GM18868 (cell line): Measurements from ENCODE around the gene NTRK1.

Experiments used
- ATAC-seq: cut with Tn5 transposase; IDR thresholded peaks from one replicate; pipeline ENCODE4 v1.9.1; 2021; ENCODE audit warnings: mild to moderate bottlenecking, moderate library complexity; ENCODE audit not compliant: unreplicated experiment

The NTRK1 gene

GRCh38 chr1:156877433-156878170 is 16.9 kb downstream of the NTRK1 start:
- ATAC-seq, result no peak

DNA sequence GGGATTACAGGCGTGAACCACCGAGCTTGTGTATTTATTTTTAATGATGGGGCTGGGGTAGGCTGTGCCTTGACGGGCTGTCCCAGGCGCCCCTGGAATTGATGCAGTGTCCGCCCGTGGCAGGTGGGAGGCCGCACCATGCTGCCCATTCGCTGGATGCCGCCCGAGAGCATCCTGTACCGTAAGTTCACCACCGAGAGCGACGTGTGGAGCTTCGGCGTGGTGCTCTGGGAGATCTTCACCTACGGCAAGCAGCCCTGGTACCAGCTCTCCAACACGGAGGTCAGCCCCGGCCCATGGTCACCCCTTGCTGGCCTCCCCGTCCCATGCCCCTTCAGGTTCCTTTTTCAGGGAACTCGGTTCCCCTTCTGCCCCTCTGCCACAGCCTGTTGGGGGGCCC is 19.2 kb downstream of the NTRK1 start:
- no peak for ATAC-seq

- no peak for ATAC-seq
Observed at GRCh38 chr1:156880473-156880872, 19.8 kb downstream of the NTRK1 start.

DNA sequence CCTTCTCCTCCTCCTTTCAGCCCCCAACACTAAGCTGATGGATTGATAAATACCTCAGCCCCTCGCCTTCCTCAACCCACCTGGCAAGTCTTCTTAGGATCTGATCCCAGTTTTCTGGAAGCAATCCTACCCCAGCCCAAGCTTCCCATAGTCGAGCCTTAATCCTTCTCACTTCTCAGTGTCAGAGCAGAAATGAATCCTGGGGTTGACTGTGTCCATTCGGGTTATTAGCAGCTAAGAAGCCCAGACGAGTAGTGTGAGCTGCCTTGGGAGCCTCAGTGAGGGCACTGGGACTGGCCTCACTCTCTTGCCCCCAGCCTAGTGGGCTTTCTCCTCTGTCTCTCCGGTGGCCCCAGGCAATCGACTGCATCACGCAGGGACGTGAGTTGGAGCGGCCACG is 20.4 kb downstream of the NTRK1 start:
- no peak for ATAC-seq

GRCh38 chr1:156881663-156882062 is 21.0 kb downstream of the NTRK1 start:
- no peak for ATAC-seq

- ATAC-seq, result no peak
Observed at GRCh38 chr1:156882543-156882942, 21.9 kb downstream of the NTRK1 start.

DNA sequence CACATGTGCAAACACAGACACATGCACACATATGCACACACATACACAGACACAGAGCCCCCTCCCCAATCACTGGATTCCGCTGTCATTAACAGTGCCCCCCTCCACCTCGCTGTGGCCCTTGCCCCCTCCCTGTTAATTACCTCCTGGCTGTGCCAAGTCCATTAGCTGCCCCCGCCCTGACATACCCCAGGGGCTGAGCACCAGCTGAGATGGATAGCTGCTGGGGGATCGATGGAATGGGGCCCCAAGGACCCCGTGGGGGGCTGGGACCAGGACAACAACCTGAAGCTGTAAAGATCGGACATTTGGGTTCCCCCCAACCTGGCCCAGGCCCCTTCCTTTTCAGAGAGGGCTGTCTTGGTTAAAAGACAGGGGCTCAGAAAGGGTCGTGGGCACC is 23.3 kb downstream of the NTRK1 start:
- no peak for ATAC-seq

- ATAC-seq, result no peak
Observed at GRCh38 chr1:156884560-156885184, 24.0 kb downstream of the NTRK1 start.

- ATAC-seq, result no peak
Observed at GRCh38 chr1:156885314-156885713, 24.6 kb downstream of the NTRK1 start.

DNA sequence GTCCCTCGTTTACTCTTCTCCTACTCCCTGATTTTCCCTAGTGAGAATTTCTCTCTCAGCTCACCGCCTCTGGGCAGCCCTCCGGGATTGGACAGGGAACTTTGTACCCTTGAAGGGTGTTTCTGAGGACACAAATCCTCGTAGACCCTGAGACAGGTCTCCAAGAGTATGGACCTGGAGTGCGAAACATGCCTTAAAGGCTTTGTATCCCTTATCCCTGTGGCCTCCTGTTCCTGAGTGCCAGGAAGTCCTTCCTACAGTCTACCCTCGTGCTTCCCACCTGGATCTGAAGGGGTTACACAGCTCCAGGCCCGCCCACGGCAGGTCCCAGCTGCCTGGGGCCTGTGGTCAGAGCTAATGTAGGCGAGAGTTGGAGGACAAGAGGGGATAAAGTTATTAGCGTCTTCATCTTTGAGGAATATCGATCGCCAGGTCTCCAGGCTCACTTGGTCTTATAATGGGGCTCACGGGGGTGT is 25.3 kb downstream of the NTRK1 start:
- no peak for ATAC-seq

DNA sequence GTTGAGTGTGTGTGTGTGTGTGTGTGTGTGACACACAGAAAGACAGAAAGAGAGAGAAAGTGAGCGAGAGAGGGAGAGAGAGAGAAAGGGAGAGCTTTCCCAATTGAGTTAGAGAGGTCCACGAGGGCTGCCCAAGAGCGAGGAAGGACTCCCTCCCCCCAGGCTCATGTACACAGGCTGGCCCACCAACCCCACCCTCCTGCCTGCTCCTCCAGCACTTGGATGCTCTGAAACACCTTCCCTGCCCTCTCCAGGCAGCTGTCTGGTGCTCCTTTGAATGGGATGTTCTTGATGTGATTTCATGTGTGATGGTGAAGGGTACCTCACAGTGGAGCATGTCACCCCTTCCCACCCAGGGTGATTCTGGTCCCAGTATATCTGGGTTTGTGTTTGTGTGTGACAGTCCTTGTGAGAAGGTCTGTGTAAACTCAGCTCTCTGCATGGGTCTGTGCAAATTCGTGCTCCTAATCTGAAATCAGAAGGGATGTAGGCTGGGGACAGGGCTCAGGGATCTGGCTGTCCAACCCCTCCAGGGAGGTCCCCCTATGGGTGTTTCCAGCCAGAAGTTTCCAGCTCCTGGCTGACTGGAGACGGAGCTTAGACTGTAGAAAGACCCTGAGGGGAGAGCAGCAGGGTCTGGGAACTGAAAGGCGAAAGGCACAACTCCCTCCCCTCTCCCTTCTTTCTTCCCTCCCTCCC is 26.1 kb downstream of the NTRK1 start:
- no peak for ATAC-seq

DNA sequence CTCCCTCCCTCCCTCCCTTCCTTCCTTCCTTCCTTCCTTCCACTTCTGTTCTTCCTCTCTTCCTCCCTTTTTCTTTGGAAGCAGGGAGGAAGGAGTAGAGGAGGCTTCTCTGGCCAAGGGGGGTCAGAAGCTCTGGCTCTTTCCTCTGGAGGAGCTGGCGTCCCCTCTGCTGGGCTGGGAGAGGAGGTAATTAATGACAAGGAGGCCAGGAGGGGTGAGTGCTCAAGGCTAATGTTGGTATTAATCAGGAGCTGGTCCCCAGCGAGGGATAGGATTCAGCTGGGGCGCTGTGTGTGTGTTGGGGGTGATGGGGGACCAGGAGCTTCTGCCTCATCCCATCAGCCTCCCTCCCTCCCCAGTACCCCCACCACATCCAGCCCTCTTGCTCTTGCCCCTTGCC is 26.7 kb downstream of the NTRK1 start:
- no peak for ATAC-seq

- ATAC-seq, result no peak
Observed at GRCh38 chr1:156887734-156888133, 27.1 kb downstream of the NTRK1 start.

GRCh38 chr1:156889802-156890580 is 29.3 kb downstream of the NTRK1 start:
- ATAC-seq, result no peak

GRCh38 chr1:156892190-156893047 is 31.8 kb downstream of the NTRK1 start:
- ATAC-seq, result no peak

GRCh38 chr1:156893048-156893953 is 32.6 kb downstream of the NTRK1 start, which contains the start of gene PEAR1:
TSS of gene PEAR1 (plus strand) at chr1:156893718. CDS start at chr1:156903927, 10,209 bp downstream.
- no peak for ATAC-seq

- ATAC-seq, result no peak
Observed at GRCh38 chr1:156894001-156894400, 33.3 kb downstream of the NTRK1 start.

DNA sequence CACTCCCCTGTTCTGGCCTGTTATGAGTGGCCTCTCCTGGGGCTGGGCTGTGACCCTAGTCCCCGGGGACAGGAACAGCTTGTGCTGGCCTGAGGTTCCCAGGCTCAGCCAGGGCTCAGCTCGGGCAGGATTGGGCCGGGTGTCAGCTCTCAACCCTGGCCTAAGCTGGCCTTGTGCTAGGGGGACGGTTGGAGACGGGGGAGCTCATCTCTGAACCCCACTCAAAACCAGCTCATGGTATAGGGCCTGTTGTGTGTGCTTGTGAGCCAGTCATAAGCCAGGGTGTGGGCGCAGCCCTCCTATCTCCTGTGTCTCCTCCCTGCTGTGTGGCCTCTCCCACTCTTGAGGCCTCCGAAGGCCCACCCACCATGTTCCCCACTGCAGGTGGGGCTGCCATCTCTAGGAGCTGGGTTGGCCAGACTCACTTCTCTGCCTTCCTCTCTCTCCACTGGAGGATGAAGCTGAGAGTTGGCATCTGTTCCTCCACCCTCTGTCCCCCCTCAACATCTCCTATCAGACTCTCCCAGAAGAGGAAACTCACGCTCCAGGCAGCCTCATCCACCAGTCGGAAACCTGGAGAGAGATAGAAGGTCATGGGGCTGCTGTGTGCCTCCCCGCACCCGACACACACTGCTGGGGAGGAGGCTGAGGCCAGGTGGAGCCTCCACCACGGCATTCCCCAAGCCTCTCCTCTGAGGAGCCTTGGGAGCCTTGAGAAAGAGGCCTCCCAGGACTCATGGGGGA is 34.2 kb downstream of the NTRK1 start:
- ATAC-seq, result no peak
